Measurements from ENCODE around the gene CNTNAP4. TPM values are rescaled to one million over a fixed set of nuclear protein-coding genes. Genes with fewer than 3 reads are reported as not detected.

Gene CNTNAP4
- polyA plus RNA-seq, 1 donor (not counting 4 experiments of a cell fraction or from before 2014, with no cell fraction given) = 0.08 TPM

- dilution Hi-C loops (cut with MboI; ENCODE audit: extremely low pct_ligation_motif_present, low sequenced_read_pairs) = no loop called here
- no peaks in the 10 kb centered on the region for H3K27me3 ChIP-seq (ENCODE audit: control insufficient read depth, extremely low read depth, insufficient read depth, low read length)
- H3K27ac ChIP-seq (ENCODE audit: control insufficient read depth, insufficient read depth, low read length) = no peak overlapping the region
- no peaks in the 10 kb centered on the region for H3K79me2 ChIP-seq (ENCODE audit: control insufficient read depth, insufficient read depth, low read length)
- peaks cover 2% of the 10 kb centered on the region for H3K9me3 ChIP-seq (ENCODE audit: control insufficient read depth, low read depth, low read length)
- DNase-seq (ENCODE audit: low read depth, low spot score) (no peak), FAIRE-seq (no peak)
- H3K9ac ChIP-seq (ENCODE audit: control insufficient read depth, extremely low read depth, insufficient read depth, low read length) = no peak overlapping the region
- TF ChIP-seq CTCF (optimal IDR thresholded peaks at IDR 0.05 in 1 of 3, IDR thresholded peaks at IDR 0.05 in 1 of 3, conservative IDR thresholded peaks at IDR 0.05 in 1 of 3; ENCODE audit: extremely low read depth in 1 of 3, insufficient read depth in 2 of 3, low read length in 3 of 3) (no peak), EZH2 (IDR thresholded peaks at IDR 0.05; ENCODE audit: low read length) (no peak)
- no peaks in the 10 kb centered on the region for H3K9me1 ChIP-seq (ENCODE audit: control insufficient read depth, extremely low read depth, insufficient read depth, low read length)
- no peak overlapping the region for H3K4me3 ChIP-seq (ENCODE audit: control insufficient read depth in 2 of 3, extremely low read depth in 1 of 3, insufficient read depth in 2 of 3, low read depth in 1 of 3, low read length in 3 of 3)
- no peaks in the 10 kb centered on the region for H3K36me3 ChIP-seq (ENCODE audit: control insufficient read depth in 2 of 2, extremely low read depth in 1 of 2, insufficient read depth in 2 of 2, low read length in 2 of 2)
- H2AFZ ChIP-seq (ENCODE audit: control insufficient read depth, low read length) = no peak overlapping the region
- no peaks in the 10 kb centered on the region for H3K4me1 ChIP-seq (ENCODE audit: control insufficient read depth, extremely low read depth, insufficient read depth, low read length)
- H3K4me2 ChIP-seq (ENCODE audit: control insufficient read depth, extremely low read depth, insufficient read depth, low read depth, low read length) = no peak overlapping the region
- no peaks in the 10 kb centered on the region for H4K20me1 ChIP-seq (ENCODE audit: control insufficient read depth, extremely low read depth, insufficient read depth, low read length)
Observed at GRCh38 chr16:76373998-76374397, 96.8 kb downstream of the CNTNAP4 start.

DNA sequence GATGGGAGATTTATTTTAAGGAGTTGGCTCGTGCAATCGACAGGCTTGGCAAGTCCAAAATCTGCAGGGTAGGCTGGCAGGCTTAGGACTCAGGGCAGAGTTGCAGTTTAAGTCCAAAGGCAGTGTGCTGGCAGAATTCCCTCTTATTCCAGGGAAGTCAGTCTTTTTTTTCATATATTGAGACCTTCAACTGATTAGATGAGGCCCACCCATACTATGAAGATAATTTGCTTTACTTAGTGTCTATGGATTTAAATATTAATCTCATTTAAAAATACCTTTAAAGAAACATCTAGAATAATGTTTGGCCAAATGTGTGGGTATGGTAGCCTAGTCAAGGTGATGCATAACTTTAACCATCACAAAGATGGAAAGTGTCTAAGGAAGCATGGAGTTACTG lies 99.8 kb downstream of the CNTNAP4 start:
- no peak for DNase-seq (ENCODE audit: low read depth, low spot score)
- Histone ChIP-seq H3K79me2 (ENCODE audit: control insufficient read depth, insufficient read depth, low read length) (no peaks in the 10 kb centered on the region), H2AFZ (ENCODE audit: control insufficient read depth, low read length) (no peak overlapping the region), H3K9ac (ENCODE audit: control insufficient read depth, extremely low read depth, insufficient read depth, low read length) (no peak overlapping the region), H3K4me2 (ENCODE audit: control insufficient read depth, extremely low read depth, insufficient read depth, low read depth, low read length) (no peak overlapping the region), H3K36me3 (ENCODE audit: control insufficient read depth in 2 of 2, extremely low read depth in 1 of 2, insufficient read depth in 2 of 2, low read length in 2 of 2) (no peaks in the 10 kb centered on the region), H3K27ac (ENCODE audit: control insufficient read depth, insufficient read depth, low read length) (no peak overlapping the region), H3K27me3 (ENCODE audit: control insufficient read depth, extremely low read depth, insufficient read depth, low read length) (no peaks in the 10 kb centered on the region), H3K4me1 (ENCODE audit: control insufficient read depth, extremely low read depth, insufficient read depth, low read length) (no peaks in the 10 kb centered on the region), H3K9me3 (ENCODE audit: control insufficient read depth, low read depth, low read length) (peaks cover 2% of the 10 kb centered on the region), H3K9me1 (ENCODE audit: control insufficient read depth, extremely low read depth, insufficient read depth, low read length) (no peaks in the 10 kb centered on the region), H4K20me1 (ENCODE audit: control insufficient read depth, extremely low read depth, insufficient read depth, low read length) (no peaks in the 10 kb centered on the region), H3K4me3 (ENCODE audit: control insufficient read depth in 2 of 3, extremely low read depth in 1 of 3, insufficient read depth in 2 of 3, low read depth in 1 of 3, low read length in 3 of 3) (no peak overlapping the region)
- FAIRE-seq = no peak
- no peak for TF ChIP-seq CTCF (optimal IDR thresholded peaks at IDR 0.05 in 1 of 3, IDR thresholded peaks at IDR 0.05 in 1 of 3, conservative IDR thresholded peaks at IDR 0.05 in 1 of 3; ENCODE audit: extremely low read depth in 1 of 3, insufficient read depth in 2 of 3, low read length in 3 of 3)
- TF ChIP-seq EZH2 (IDR thresholded peaks at IDR 0.05; ENCODE audit: low read length) = no peak
- dilution Hi-C loops (cut with MboI; ENCODE audit: extremely low pct_ligation_motif_present, low sequenced_read_pairs) = no loop called here

Data from keratinocyte (primary cell).